Subcutaneous abdominal adipose tissue (tissue), 5 donors: ENCODE data around the gene SLC6A8.
"Not testable (repeated sequence)": the region's sequence is repeated elsewhere in the genome, so short reads cannot be mapped to it uniquely, and the experiment has no call there.

Experiments
- H3K27ac ChIP-seq: one replicate; pipeline ENCODE4 v1.7.0; 2013; ENCODE audit warnings: low read depth, mild to moderate bottlenecking, inconsistent platforms, low read length, moderate library complexity
- H3K27me3 ChIP-seq, 5 donors: one replicate each; pipeline ENCODE4 v1.7.0; 2013; ENCODE audit warnings: low read length in 5 of 5, inconsistent platforms in 1 of 5; ENCODE audit not compliant: control insufficient read depth in 5 of 5, insufficient read depth in 4 of 5
- H3K36me3 ChIP-seq, 5 donors: one replicate each; pipeline ENCODE4 v1.7.0; 2013; ENCODE audit warnings: low read length in 5 of 5; ENCODE audit not compliant: control insufficient read depth in 5 of 5, insufficient read depth in 5 of 5
- H3K4me1 ChIP-seq, 5 donors: one replicate each; pipeline ENCODE4 v1.7.0; 2013; ENCODE audit warnings: low read length in 5 of 5, mild to moderate bottlenecking in 3 of 5, moderate library complexity in 1 of 5; ENCODE audit not compliant: control insufficient read depth in 5 of 5, insufficient read depth in 5 of 5
- H3K4me3 ChIP-seq, 5 donors: one replicate each; pipeline ENCODE4 v1.7.0; 2013; ENCODE audit warnings: low read length in 5 of 5, low read depth in 1 of 5
- H3K9ac ChIP-seq, 5 donors: one replicate each; pipeline ENCODE4 v1.7.0; 2013; ENCODE audit warnings: low read length in 5 of 5, mild to moderate bottlenecking in 4 of 5, moderate library complexity in 3 of 5
- H3K9me3 ChIP-seq, 5 donors: one replicate each; pipeline ENCODE4 v1.7.0; 2013; ENCODE audit warnings: low read length in 5 of 5; ENCODE audit not compliant: control insufficient read depth in 5 of 5
- donor health status: healthy.
- donor health status: healthy.
- donor health status: healthy.
- donor health status: healthy.
- donor health status: healthy.

The SLC6A8 gene

DNA sequence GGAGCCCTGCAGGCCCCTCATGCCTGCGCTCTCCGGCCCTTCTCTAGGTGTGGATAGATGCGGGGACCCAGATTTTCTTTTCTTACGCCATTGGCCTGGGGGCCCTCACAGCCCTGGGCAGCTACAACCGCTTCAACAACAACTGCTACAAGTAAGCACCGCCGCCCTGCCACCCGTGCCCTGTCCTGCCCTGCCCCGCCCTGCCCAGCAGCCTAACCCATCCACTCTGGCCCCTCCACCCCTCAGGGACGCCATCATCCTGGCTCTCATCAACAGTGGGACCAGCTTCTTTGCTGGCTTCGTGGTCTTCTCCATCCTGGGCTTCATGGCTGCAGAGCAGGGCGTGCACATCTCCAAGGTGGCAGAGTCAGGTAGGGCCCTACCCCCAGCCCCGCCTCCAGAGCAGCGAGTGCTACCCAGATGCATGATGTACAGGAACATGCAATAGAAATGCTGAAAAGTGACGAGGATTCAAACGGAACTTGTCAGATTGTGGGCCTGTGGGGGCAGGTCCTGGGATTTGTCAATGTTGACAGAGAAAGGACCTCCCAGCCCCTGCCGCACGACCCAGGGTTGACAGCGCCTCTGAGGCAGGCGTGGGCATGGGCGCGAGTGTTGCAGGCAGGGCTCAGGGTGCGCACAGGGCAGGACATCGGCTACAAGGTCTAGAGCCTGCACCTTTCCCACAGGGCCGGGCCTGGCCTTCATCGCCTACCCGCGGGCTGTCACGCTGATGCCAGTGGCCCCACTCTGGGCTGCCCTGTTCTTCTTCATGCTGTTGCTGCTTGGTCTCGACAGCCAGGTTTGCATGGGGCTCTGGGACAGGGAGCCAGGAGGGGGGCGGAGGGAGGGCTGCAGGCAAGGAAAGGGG lies 5.7 kb downstream of the SLC6A8 start:
- Histone ChIP-seq H3K4me3 (no peak overlapping the region), H3K36me3 (peaks cover 0 to 27% (median 6%) of the 10 kb centered on the region in 5 donors), H3K27me3 (peaks cover 0 to 7% (median 3%) of the 10 kb centered on the region in 5 donors), H3K9me3 (no peaks in the 10 kb centered on the region), H3K9ac (no peak overlapping the region), H3K4me1 (peaks cover 0 to 24% (median 8%) of the 10 kb centered on the region in 5 donors), H3K27ac (no peak overlapping the region)

DNA sequence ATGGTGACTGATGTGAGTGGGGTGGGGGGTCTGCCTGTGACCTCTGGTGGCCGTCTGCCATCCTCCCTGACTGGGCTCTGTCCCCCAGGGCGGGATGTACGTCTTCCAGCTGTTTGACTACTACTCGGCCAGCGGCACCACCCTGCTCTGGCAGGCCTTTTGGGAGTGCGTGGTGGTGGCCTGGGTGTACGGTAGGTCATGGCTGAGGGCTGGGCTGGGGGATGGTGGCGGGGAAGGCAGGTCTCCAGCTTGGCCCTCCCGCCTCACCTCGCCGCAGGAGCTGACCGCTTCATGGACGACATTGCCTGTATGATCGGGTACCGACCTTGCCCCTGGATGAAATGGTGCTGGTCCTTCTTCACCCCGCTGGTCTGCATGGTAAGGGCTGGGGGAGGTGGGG lies 6.5 kb downstream of the SLC6A8 start:
- peaks cover 0 to 24% (median 8%) of the 10 kb centered on the region in 5 donors for H3K4me1 ChIP-seq
- not testable (repeated sequence) for H3K9ac ChIP-seq, H3K27me3 ChIP-seq, H3K27ac ChIP-seq, H3K4me3 ChIP-seq, H3K9me3 ChIP-seq
- H3K36me3 ChIP-seq: peaks cover 0 to 28% (median 6%) of the 10 kb centered on the region in 5 donors

DNA sequence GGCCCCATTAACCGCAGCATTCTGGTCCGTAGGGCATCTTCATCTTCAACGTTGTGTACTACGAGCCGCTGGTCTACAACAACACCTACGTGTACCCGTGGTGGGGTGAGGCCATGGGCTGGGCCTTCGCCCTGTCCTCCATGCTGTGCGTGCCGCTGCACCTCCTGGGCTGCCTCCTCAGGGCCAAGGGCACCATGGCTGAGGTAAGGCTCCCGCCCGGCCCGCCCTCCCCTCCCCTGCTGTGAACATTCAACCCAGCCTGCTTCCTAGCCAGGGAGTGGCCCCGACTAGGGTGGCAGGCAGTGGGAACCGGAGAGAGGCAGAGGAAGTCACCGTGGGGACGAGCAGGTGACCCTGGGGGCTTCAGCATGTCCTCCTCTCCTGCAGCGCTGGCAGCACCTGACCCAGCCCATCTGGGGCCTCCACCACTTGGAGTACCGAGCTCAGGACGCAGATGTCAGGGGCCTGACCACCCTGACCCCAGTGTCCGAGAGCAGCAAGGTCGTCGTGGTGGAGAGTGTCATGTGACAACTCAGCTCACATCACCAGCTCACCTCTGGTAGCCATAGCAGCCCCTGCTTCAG lies 7.1 kb downstream of the SLC6A8 start:
- Histone ChIP-seq H3K27ac (no peak overlapping the region), H3K9me3 (no peaks in the 10 kb centered on the region), H3K4me3 (no peak overlapping the region), H3K36me3 (peaks cover 0 to 33% (median 6%) of the 10 kb centered on the region in 5 donors), H3K9ac (no peak overlapping the region), H3K27me3 (peaks cover 0 to 10% (median 3%) of the 10 kb centered on the region in 5 donors), H3K4me1 (peaks cover 0 to 19% (median 6%) of the 10 kb centered on the region in 5 donors)

DNA sequence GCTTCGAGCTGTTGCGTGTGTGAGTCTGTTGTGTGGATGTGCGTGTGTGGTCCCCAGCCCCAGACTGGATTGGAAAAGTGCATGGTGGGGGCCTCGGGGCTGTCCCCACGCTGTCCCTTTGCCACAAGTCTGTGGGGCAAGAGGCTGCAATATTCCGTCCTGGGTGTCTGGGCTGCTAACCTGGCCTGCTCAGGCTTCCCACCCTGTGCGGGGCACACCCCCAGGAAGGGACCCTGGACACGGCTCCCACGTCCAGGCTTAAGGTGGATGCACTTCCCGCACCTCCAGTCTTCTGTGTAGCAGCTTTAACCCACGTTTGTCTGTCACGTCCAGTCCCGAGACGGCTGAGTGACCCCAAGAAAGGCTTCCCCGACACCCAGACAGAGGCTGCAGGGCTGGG lies 8.4 kb downstream of the SLC6A8 start:
- Histone ChIP-seq H3K9me3 (no peaks in the 10 kb centered on the region), H3K27ac (no peak overlapping the region), H3K9ac (no peak overlapping the region), H3K4me1 (peaks cover 0 to 16% (median 0%) of the 10 kb centered on the region in 5 donors), H3K27me3 (peaks cover 0 to 10% (median 0%) of the 10 kb centered on the region in 5 donors), H3K36me3 (peaks cover 0 to 40% (median 12%) of the 10 kb centered on the region in 5 donors), H3K4me3 (no peak overlapping the region)

DNA sequence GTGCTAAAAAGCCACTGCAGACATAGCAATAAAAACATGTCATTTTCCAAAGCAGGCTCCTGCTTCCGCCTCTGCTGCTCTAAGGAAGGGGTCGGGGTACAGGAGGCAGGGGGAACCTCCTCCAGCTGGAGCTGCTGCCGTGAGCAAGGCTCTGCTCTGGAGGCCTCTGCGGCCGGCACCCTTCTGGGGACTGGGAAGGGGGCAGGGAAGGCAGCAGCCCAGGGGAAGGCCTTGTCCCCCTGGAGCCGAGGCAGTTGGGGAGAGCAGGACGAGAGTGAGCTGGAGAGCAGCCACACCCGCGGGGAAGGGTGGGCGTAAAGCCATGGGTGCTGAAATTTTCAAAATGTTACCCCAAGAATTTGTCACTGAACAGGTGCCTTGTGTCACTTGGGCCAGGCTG lies 8.8 kb downstream of the SLC6A8 start:
- H3K9me3 ChIP-seq, H3K9ac ChIP-seq, H3K27ac ChIP-seq, H3K4me3 ChIP-seq: not testable (repeated sequence)
- Histone ChIP-seq H3K36me3 (peaks cover 0 to 44% (median 17%) of the 10 kb centered on the region in 5 donors), H3K4me1 (peaks cover 0 to 15% (median 0%) of the 10 kb centered on the region in 5 donors), H3K27me3 (peaks cover 0 to 12% (median 0%) of the 10 kb centered on the region in 5 donors)

DNA sequence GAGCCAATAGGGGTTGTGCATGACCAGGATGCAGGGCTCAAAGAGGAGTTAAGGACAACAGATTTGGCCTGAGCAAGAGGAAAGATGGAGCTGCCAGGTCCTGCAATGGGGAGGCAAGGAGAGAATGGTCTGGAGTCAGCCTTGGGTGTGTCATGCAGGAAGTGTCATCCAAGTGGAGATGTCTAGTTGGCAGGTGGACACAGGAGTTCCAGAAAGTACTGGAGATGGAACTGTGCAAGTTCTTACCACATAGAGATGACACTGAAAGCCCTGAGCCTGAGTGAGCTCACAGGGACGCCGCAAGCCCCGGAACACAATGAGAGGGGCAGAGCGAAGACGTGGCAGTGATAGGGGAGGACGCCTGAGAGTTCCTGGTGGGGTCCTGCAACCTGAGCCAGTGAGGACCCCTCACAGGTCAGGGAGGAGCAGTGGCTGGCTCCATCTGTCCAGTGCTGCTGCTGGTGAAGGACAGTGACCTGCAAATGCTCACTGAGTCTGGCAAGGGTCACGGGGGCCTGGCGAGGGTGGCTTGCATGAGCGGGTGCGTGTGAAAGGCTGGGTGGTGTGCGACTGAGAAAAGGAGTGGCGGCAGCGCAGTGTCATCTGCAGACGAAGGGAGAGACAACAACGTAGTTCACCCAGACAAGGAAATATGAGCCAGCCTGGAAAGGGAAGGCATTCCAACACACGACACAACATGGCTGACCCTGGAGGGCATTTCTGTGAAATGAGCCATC lies 9.4 kb downstream of the SLC6A8 start:
- H3K9me3 ChIP-seq, H3K4me3 ChIP-seq, H3K27ac ChIP-seq, H3K9ac ChIP-seq: not testable (repeated sequence)
- Histone ChIP-seq H3K36me3 (peaks cover 0 to 51% (median 22%) of the 10 kb centered on the region in 5 donors), H3K4me1 (peaks cover 0 to 13% (median 0%) of the 10 kb centered on the region in 5 donors), H3K27me3 (peaks cover 0 to 10% (median 0%) of the 10 kb centered on the region in 5 donors)

DNA sequence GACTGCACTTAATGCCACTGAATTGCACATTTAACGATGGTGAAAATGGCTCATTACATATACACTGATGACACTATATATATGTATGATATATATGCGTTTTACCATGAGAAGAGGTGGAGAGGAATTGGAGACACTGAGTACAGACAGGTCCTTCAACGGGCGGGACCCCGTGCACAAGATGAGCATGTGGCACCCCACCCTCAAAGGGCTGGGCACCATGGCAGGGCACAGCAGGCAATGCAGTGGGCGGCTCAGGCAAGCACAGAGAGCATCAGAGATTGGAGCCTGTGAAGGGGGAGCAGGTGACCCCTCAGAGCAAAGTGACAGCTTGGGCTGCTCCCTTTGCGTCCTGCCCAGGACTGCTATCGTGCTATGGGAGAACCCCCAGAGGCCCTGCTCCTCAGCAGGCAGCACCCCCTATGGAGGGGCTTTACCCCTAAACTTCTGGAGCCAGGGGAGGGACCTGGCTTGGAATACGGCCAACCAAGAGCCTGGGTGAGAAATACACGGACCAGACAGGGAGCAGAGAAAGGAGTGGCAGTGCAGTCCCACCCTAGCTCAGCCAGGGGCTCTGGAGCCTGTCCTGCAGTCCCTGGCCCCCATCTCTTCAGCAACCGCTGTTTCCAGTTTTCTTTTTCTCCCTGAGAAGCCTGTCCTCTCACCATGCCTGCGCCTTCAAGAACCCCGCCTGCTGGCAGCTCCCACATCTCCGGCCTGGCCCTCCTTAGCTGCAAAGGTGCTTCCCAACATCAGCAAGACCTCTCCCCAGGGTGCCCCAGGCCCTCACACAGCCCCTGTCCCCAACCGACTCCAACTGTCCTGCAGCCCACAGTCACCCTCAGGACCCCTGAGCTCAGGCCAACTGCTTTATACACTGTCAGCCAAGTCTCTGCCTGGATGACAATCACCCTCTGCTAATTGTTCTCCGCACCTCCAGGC lies 10.5 kb downstream of the SLC6A8 start:
- no peaks in the 10 kb centered on the region for H3K9me3 ChIP-seq

DNA sequence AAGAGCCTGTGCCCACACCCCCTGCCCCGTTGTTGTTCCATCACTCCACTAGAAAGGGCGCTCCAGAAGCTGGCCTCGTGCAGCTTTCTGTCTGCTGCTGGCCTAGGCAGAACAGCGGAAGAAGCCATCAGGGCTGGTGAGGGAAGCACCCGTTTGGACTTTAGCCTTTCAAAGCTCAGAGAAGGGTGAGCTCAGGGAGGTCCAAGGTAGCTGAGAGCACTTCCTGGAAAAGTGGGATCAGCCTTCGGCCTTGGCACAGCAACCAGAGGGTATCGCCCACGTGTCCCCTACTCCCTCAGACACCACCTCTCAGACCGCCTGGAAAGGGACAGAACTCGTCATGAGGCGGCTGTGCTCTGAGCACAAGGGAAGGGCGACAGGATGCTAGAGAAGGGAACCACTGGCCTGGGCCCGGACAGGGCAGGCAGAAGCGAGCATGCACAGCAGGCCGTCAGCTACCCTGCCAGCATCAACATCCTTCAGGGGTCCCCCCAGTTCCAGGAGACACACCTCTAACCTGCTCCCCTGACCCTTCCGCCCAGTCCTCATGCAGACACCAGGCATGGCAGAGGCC lies 11.6 kb downstream of the SLC6A8 start:
- H3K27me3 ChIP-seq, H3K9ac ChIP-seq, H3K4me3 ChIP-seq, H3K9me3 ChIP-seq, H3K27ac ChIP-seq: not testable (repeated sequence)
- H3K4me1 ChIP-seq: peaks cover 0 to 18% (median 0%) of the 10 kb centered on the region in 5 donors
- H3K36me3 ChIP-seq: peaks cover 0 to 70% (median 36%) of the 10 kb centered on the region in 5 donors

More for the DNA sequence above, 10.5 kb downstream of the SLC6A8 start:
- Histone ChIP-seq H3K4me1 (peaks cover 0 to 17% (median 0%) of the 10 kb centered on the region in 5 donors), H3K9ac (no peak overlapping the region), H3K4me3 (no peak overlapping the region), H3K27me3 (peaks cover 0 to 8% (median 0%) of the 10 kb centered on the region in 5 donors), H3K27ac (no peak overlapping the region), H3K36me3 (peaks cover 0 to 61% (median 30%) of the 10 kb centered on the region in 5 donors)
